Measurements from ENCODE around the gene TACC2. TPM values are rescaled to one million over a fixed set of nuclear protein-coding genes. Genes with fewer than 3 reads are reported as not detected.

TACC2 gene
- total and polyA plus RNA-seq, 2 donors (not counting 3 experiments of a cell fraction or from before 2014, with no cell fraction given) = 14.4 to 46.2 TPM

DNA sequence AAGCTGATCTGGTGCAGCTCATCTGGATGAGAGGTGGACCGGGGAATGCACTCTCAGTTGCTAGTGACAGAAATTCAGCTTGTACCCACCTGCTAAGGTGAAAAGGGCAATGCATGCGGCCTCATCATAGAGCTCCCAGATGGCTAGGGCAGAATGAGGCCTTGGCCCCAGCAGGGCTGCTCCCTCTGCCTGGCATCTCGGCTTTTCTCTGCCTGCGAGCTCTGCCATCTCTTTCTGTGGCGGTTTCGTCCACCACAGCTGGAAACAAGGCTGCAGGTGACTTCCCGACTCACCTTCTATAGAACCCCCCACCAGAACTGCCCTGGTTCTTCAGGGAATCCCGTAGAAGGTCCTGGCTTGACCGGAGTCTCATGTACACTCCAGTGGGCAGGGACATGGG is 60.1 kb downstream of the TACC2 start:
- intact Hi-C loops (cut with micrococcal nuclease) = no loop called here
- H3K27me3 ChIP-seq (ENCODE audit: control insufficient read depth in 2 of 2, insufficient read depth in 2 of 2, low read length in 2 of 2) = peaks cover under 1 to 3% of the 10 kb centered on the region in 2 experiments
- FAIRE-seq (no peak), DNase-seq (ENCODE audit: low read depth, low spot score) (no peak)
- no peak overlapping the region for H3K4me2 ChIP-seq (ENCODE audit: insufficient read depth, low read length)
- H4K20me1 ChIP-seq (replicated peaks; ENCODE audit: control insufficient read depth, extremely low read depth, insufficient read depth, low read length) = no peaks in the 10 kb centered on the region
- no peak overlapping the region for H3K27ac ChIP-seq (ENCODE audit: insufficient read depth, low read depth, low read length)
- no peaks in the 10 kb centered on the region for H3K36me3 ChIP-seq (ENCODE audit: control insufficient read depth in 2 of 2, extremely low read depth in 1 of 2, insufficient read depth in 2 of 2, low read length in 2 of 2)
- no peaks in the 10 kb centered on the region for H3K9me3 ChIP-seq (replicated peaks; ENCODE audit: control insufficient read depth, insufficient read depth, low read length)
- TF ChIP-seq JUN (IDR thresholded peaks at IDR 0.05; ENCODE audit: borderline replicate concordance, insufficient read depth, insufficient read length, low read depth) = no peak
- TF ChIP-seq EZH2 (IDR thresholded peaks at IDR 0.05; ENCODE audit: borderline replicate concordance, low read depth, low read length, severe bottlenecking) = no peak
- TF ChIP-seq FOS (IDR thresholded peaks at IDR 0.05; ENCODE audit: borderline replicate concordance, insufficient read depth, low read length) = no peak
- no peak for TF ChIP-seq POLR2AphosphoS5 (IDR thresholded peaks at IDR 0.05; ENCODE audit: insufficient read depth, low read depth, low read length)
- no peak for TF ChIP-seq MYC (IDR thresholded peaks at IDR 0.05; ENCODE audit: low read depth, low read length)
- no peak for TF ChIP-seq POLR2A (IDR thresholded peaks at IDR 0.05; ENCODE audit: low read depth, low read length)
- TF ChIP-seq GATA2 (IDR thresholded peaks at IDR 0.05; ENCODE audit: insufficient read depth, insufficient read length, low read depth, low read length) = no peak
- TF ChIP-seq, protein P1, sequence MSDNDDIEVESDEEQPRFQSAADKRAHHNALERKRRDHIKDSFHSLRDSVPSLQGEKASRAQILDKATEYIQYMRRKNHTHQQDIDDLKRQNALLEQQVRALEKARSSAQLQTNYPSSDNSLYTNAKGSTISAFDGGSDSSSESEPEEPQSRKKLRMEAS (IDR thresholded peaks at IDR 0.05; ENCODE audit: insufficient read depth, insufficient read length) = no peak
- TF ChIP-seq, protein P2, sequence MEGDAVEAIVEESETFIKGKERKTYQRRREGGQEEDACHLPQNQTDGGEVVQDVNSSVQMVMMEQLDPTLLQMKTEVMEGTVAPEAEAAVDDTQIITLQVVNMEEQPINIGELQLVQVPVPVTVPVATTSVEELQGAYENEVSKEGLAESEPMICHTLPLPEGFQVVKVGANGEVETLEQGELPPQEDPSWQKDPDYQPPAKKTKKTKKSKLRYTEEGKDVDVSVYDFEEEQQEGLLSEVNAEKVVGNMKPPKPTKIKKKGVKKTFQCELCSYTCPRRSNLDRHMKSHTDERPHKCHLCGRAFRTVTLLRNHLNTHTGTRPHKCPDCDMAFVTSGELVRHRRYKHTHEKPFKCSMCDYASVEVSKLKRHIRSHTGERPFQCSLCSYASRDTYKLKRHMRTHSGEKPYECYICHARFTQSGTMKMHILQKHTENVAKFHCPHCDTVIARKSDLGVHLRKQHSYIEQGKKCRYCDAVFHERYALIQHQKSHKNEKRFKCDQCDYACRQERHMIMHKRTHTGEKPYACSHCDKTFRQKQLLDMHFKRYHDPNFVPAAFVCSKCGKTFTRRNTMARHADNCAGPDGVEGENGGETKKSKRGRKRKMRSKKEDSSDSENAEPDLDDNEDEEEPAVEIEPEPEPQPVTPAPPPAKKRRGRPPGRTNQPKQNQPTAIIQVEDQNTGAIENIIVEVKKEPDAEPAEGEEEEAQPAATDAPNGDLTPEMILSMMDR (IDR thresholded peaks at IDR 0.05; ENCODE audit: extremely low read depth in 1 of 2, insufficient read depth in 1 of 2, low read depth in 1 of 2, low read length in 2 of 2) = no peak
- no peaks in the 10 kb centered on the region for H3K79me2 ChIP-seq (ENCODE audit: control insufficient read depth, insufficient read depth, low read length)
- no peak overlapping the region for H3K9ac ChIP-seq (replicated peaks; ENCODE audit: extremely low read depth, insufficient read depth, low read length)
- H3K9me1 ChIP-seq (replicated peaks; ENCODE audit: control insufficient read depth, extremely low read depth, insufficient read depth, low read length) = no peaks in the 10 kb centered on the region
- CTCF ChIA-PET = interaction anchor here (0.6 to 1.2 kb wide), 2 partner anchors 8 to 86 kb away, joined by 3 read pairs; no protein-coding TSS in a partner anchor
- H2AFZ ChIP-seq (ENCODE audit: low read depth, low read length) = no peak overlapping the region
- dilution Hi-C loops (cut with MboI; ENCODE audit: extremely low pct_ligation_motif_present, low sequenced_read_pairs) = no loop called here
- BruUV-seq (replicated peaks) = no TSS peak
- peaks cover 9% of the 10 kb centered on the region for H3K4me1 ChIP-seq (ENCODE audit: control insufficient read depth, extremely low read depth, insufficient read depth, low read length)
- H3K4me3 ChIP-seq (replicated peaks in 1 of 3; ENCODE audit: insufficient read depth in 1 of 3, low read depth in 1 of 3, low read length in 3 of 3) = no peak overlapping the region
- POLR2A ChIA-PET = no interaction called here
